ENCODE measurements around the gene RIPOR3. TPM values are rescaled to one million over a fixed set of nuclear protein-coding genes. Genes with fewer than 3 reads are reported as not detected.
"Not testable (repeated sequence)": the region's sequence is repeated elsewhere in the genome, so short reads cannot be mapped to it uniquely, and the experiment has no call there.

RIPOR3 gene
- total RNA-seq, 2 donors from 2014 or later: not detected

DNA sequence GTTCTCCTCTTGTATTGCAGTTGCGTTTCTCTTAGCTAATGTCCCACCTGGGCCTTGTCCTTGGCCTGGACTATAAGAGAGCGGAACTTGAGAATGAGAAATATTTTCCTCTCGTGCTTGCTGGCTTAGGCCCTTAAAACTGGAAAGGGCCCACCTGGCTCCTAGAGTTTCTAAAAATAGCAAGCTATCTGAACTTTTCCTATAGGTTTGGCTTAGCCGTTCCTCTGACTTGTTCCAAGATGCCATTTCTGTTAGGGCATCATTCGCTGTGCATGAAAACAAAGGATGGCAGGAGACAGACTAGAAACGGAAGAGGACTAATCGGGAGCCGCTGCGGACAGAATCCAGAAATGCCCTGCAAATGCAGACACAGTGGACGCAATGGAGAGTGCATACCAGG, 4.5 kb downstream of the RIPOR3 start:
- no peak overlapping the region for H3K27ac Mint-ChIP-seq
- peaks cover 2 to 3% of the 10 kb centered on the region in 2 donors for H3K4me1 Mint-ChIP-seq (ENCODE audit: low read depth in 2 of 2)
- H3K9me3 Mint-ChIP-seq: no peaks in the 10 kb centered on the region
- no peak for DNase-seq (ENCODE audit: low spot score)
- no peak for ATAC-seq
- peaks cover 33 to 34% of the 10 kb centered on the region in 2 donors for H3K27me3 Mint-ChIP-seq
- no peaks in the 10 kb centered on the region for H3K36me3 Mint-ChIP-seq
- H3K4me3 Mint-ChIP-seq: no peak overlapping the region

DNA sequence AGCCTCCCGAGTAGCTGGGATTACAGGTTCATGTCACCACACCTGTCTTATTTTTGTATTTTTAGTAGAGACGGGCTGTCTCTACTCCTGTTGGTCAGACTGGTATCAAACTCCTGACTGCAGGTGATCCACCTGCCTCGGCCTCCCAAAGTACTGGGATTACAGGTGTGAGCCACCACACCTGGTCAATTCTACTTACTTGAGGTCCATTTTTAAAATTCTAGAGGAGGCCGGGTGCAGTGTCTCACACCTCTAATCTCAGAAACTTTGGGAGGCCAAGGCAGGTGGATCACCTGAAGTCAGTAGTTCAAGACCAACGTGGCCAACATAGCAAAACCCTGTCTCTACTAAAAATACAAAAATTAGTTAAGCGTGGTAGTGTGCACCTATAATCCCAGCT, 7.8 kb downstream of the RIPOR3 start:
- H3K4me1 Mint-ChIP-seq (ENCODE audit: low read depth in 2 of 2): no peaks in the 10 kb centered on the region
- H3K4me3 Mint-ChIP-seq: no peak overlapping the region
- DNase-seq (ENCODE audit: low spot score) (peak; percentile 0), ATAC-seq (no peak)
- H3K27ac Mint-ChIP-seq: no peak overlapping the region
- H3K27me3 Mint-ChIP-seq: peaks cover 8 to 11% of the 10 kb centered on the region in 2 donors
- no peaks in the 10 kb centered on the region for H3K9me3 Mint-ChIP-seq
- H3K36me3 Mint-ChIP-seq: no peaks in the 10 kb centered on the region

- H3K27me3 Mint-ChIP-seq: peaks cover 8 to 9% of the 10 kb centered on the region in 2 donors
Observed at GRCh38 chr20:50682947-50683530, 8.3 kb downstream of the RIPOR3 start.

GRCh38 chr20:50682065-50682464, 9.3 kb downstream of the RIPOR3 start:
- H3K9me3 Mint-ChIP-seq: no peaks in the 10 kb centered on the region
- no peak overlapping the region for H3K4me3 Mint-ChIP-seq
- H3K27ac Mint-ChIP-seq: no peak overlapping the region
- H3K4me1 Mint-ChIP-seq (ENCODE audit: low read depth in 2 of 2): no peaks in the 10 kb centered on the region
- peak; percentile 1 for DNase-seq (ENCODE audit: low spot score)
- peaks cover 7 to 8% of the 10 kb centered on the region in 2 donors for H3K27me3 Mint-ChIP-seq
- no peak for ATAC-seq
- H3K36me3 Mint-ChIP-seq: no peaks in the 10 kb centered on the region

More at GRCh38 chr20:50682947-50683530, 8.3 kb downstream of the RIPOR3 start:
- Mint-ChIP-seq H3K9me3 (no peaks in the 10 kb centered on the region), H3K36me3 (no peaks in the 10 kb centered on the region), H3K27ac (no peak overlapping the region), H3K4me1 (ENCODE audit: low read depth in 2 of 2) (no peaks in the 10 kb centered on the region), H3K4me3 (no peak overlapping the region)
- ATAC-seq (no peak), DNase-seq (ENCODE audit: low spot score) (peak; percentile 2)

DNA sequence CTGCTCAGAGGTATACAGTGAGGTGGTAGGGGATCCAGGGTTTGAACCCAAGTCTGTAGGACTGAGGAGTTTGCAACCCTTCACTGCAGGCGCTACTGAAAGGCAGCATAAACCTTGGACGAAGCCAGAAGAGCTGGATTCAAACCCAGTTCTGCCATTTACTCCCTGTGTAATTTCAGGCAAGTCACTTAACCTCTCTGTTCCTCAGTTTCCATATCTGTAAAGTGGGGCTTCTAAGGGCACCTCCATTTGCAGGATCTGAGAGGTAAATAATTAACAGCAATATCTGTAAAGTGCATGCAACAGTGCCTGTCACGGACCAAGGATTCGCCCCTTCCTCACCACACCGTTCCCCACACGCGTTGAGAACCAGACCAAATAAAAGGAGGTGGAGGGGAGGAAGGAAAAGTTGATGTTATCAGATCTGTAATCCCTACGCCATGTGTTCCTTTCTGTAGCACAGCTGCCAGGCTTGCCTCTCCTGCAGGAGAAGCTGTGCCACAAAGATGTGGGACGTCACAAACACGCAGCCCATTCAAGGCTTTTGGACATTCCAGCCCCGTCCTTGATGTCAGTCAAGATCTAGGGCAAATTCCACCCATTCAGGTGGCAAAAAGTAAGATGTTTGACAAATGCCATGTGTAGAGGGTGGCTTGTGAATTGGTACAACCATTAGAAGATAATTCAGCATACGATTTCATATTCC, 9.8 kb downstream of the RIPOR3 start:
- H3K27me3 Mint-ChIP-seq: peaks cover 5 to 8% of the 10 kb centered on the region in 2 donors
- ATAC-seq (no peak), DNase-seq (ENCODE audit: low spot score) (no peak)
- no peaks in the 10 kb centered on the region for H3K9me3 Mint-ChIP-seq
- H3K36me3 Mint-ChIP-seq: no peaks in the 10 kb centered on the region
- H3K27ac Mint-ChIP-seq: no peak overlapping the region
- no peaks in the 10 kb centered on the region for H3K4me1 Mint-ChIP-seq (ENCODE audit: low read depth in 2 of 2)
- no peak overlapping the region for H3K4me3 Mint-ChIP-seq

GRCh38 chr20:50680105-50680960, 11.0 kb downstream of the RIPOR3 start:
- H3K27ac Mint-ChIP-seq: no peak overlapping the region

DNA sequence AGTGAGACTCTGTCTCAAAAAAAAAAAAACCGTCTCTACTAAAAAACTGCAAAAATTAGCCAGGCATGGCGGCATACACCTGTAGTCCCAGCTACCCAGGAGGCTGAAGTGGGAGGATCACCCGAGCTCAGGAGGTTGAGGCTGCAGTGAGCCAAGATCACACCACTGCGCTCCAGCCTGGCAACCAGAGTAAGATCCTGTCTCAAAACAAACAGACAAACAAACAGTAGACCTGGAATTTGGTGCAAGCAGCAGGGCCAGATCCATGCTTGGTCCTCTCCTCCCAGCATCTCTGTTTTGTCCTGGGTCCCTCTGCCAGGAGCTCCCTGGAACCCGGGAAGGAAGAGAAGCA, 11.6 kb downstream of the RIPOR3 start:
- H3K4me1 Mint-ChIP-seq (ENCODE audit: low read depth in 2 of 2): no peaks in the 10 kb centered on the region
- DNase-seq (ENCODE audit: low spot score) (peak; percentile 1), ATAC-seq (no peak)
- H3K27ac Mint-ChIP-seq: no peak overlapping the region
- H3K4me3 Mint-ChIP-seq: no peak overlapping the region
- H3K36me3 Mint-ChIP-seq: no peaks in the 10 kb centered on the region
- no peaks in the 10 kb centered on the region for H3K9me3 Mint-ChIP-seq
- peaks cover 5 to 8% of the 10 kb centered on the region in 2 donors for H3K27me3 Mint-ChIP-seq

More at GRCh38 chr20:50680105-50680960, 11.0 kb downstream of the RIPOR3 start:
- H3K27me3 Mint-ChIP-seq: peaks cover 5 to 8% of the 10 kb centered on the region in 2 donors
- DNase-seq (ENCODE audit: low spot score): peak; percentile 25
- no peaks in the 10 kb centered on the region for H3K4me1 Mint-ChIP-seq (ENCODE audit: low read depth in 2 of 2)
- no peak overlapping the region for H3K4me3 Mint-ChIP-seq
- H3K36me3 Mint-ChIP-seq: no peaks in the 10 kb centered on the region
- no peaks in the 10 kb centered on the region for H3K9me3 Mint-ChIP-seq
- no peak for ATAC-seq

DNA sequence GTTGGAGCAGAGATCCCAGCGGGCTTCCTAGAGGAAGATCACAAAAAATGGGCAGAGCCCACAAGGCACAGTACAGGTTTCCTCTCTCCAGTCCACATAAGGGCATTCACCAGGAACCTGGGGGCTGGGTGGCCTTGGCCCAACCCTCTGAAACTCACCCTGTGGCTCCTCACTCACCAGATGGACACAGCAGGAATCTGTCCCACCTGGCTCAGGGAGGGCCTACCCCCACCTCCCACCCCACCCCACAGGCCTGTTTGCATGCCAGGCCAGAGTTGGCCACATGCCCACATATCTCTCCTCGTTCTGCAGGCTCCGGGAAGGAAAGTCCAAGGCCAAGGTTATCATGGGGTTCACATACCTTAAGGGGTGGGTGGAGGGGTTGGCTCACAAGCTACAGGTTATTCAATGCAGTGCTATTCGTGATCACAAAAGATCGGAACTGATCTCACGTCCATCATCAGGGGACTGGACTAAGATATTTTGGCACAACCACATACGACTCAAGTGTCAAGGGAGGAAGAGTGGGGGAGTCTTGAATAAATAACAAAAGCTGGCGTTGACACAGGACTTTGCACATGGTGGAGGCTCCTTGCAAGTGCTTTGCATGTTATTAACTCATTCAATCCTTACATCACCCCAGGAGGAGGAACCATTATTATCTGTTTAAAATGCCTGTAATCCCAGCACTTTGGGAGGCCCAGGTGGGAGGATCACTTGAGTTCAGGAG, 13.0 kb downstream of the RIPOR3 start:
- DNase-seq (ENCODE audit: low spot score) (no peak), ATAC-seq (no peak)
- Mint-ChIP-seq H3K36me3 (no peaks in the 10 kb centered on the region), H3K4me1 (ENCODE audit: low read depth in 2 of 2) (no peaks in the 10 kb centered on the region), H3K4me3 (no peak overlapping the region), H3K9me3 (no peaks in the 10 kb centered on the region), H3K27ac (no peak overlapping the region), H3K27me3 (peaks cover 0 to 2% of the 10 kb centered on the region in 2 donors)

DNA sequence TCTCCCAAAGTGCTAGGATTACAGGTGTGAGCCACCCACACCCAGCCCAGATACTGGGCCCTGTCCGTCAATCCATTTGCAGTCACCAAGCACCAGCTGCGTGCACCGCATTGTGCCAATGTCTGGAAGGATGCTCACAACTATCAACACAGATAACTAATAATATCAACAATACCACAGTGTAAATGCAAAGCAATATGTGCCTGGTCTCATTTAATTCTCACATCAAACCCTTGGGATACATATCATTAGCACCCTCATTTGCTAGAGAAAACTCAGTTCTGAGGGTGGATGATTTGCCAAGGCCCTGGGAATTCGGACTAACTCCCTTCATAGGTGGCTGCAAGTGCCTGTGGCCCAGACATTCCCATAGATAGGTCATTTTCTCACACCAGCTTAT, 14.5 kb downstream of the RIPOR3 start:
- DNase-seq (ENCODE audit: low spot score) (no peak), ATAC-seq (no peak)
- Mint-ChIP-seq H3K4me1 (ENCODE audit: low read depth in 2 of 2) (no peaks in the 10 kb centered on the region), H3K4me3 (no peak overlapping the region), H3K27me3 (peaks cover 0 to under 1% of the 10 kb centered on the region in 2 donors), H3K36me3 (no peaks in the 10 kb centered on the region), H3K27ac (no peak overlapping the region), H3K9me3 (no peaks in the 10 kb centered on the region)

DNA sequence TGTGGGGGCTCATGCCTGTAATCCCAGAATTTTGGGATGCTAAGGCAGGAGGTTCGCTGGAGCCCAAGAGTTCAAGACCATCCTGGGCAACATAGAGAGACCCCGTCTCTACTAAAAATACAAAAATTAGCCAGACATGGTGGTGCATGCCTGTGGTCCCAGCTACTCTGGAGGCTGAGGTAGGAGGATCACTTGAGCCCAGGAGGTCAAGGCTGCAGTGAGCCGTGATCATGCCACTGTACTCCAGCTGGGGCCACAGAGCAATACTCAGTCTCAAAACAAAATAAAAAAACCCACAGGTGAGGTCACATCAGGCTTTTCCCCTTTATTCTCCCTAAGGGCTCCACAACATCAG, 15.0 kb downstream of the RIPOR3 start:
- H3K27me3 Mint-ChIP-seq; H3K4me1 Mint-ChIP-seq (ENCODE audit: low read depth in 2 of 2); H3K4me3 Mint-ChIP-seq; H3K27ac Mint-ChIP-seq; H3K9me3 Mint-ChIP-seq; ATAC-seq; DNase-seq (ENCODE audit: low spot score); H3K36me3 Mint-ChIP-seq: not testable (repeated sequence)

DNA sequence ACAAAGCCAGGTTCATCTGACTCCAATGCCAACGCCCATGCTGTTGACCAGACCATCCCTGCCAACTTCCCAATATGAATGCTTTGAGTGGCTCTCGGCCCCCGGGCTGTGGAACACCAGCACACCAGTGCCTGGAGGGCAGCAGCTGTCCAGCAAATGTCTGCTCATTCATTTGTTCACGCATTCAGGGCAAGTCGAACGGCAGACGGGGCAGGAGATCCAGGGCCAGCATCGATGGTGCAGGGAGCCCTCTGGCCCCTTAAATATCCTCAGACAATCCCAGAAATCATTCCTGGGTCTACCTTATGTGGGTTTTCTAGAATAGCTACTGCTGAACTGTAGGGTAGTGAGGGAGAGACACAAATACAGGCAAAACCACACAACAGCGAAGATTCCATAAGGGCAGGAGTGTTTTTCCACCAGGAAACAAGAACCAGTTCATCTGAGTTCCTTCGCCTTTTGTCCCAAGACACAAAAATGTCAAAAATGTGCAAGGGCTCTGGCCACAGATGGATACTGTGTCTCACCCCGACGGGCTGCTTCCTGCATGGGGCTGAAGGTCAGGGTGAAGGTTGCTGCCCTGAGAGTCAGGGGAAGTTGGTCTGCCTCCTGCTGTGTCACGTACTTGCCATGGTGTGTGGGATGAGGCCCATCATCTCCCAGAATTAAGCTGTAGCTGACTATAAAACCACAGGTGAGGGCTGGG, 15.5 kb downstream of the RIPOR3 start:
- Mint-ChIP-seq H3K4me1 (ENCODE audit: low read depth in 2 of 2) (no peaks in the 10 kb centered on the region), H3K27ac (no peak overlapping the region), H3K4me3 (no peak overlapping the region), H3K9me3 (no peaks in the 10 kb centered on the region), H3K36me3 (no peaks in the 10 kb centered on the region), H3K27me3 (no peaks in the 10 kb centered on the region)
- DNase-seq (ENCODE audit: low spot score): no peak
- ATAC-seq: no peak

DNA sequence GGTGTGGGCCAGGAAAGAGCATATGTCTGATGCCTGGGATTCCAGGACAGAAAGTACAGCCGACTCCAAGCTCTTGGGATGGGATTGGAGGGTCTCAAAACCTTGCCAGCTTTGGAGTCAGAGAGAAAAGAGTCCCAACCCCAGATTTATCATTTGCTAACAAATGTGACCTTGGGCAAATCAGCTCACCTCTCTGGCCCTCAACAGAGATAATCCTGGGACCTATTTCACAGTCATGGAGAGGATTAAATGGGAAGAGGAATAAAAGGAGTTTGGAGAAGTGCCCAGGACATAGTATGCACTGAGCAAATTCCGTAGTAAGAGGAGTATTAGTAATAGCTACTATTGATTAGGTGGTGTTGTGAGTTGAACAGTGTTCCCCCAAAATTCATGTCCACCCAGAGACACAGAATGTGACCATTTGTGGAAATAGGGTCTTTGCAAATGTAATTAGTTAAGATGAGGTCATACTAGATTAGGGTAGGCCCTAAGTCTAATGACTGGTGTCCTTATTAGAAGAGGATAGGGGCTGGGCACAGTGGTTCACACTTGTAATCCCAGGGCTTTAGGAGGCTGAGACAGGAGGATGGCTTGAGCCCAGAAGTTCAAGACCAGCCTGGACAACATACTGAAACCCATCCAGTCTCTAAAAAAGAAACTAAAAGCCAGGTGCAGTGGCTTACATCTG, 17.1 kb downstream of the RIPOR3 start:
- H3K9me3 Mint-ChIP-seq: no peaks in the 10 kb centered on the region
- DNase-seq (ENCODE audit: low spot score) (no peak), ATAC-seq (no peak)
- no peaks in the 10 kb centered on the region for H3K36me3 Mint-ChIP-seq
- H3K27ac Mint-ChIP-seq: no peak overlapping the region
- no peaks in the 10 kb centered on the region for H3K27me3 Mint-ChIP-seq
- no peak overlapping the region for H3K4me3 Mint-ChIP-seq
- no peaks in the 10 kb centered on the region for H3K4me1 Mint-ChIP-seq (ENCODE audit: low read depth in 2 of 2)

All from natural killer cell treated with Interleukin-12 subunit alpha and Interleukin-12 subunit beta and Interleukin-15 and Interleukin-18, amount 100 ng/mL, for 72 hours (primary cell).